Endothelial cell of umbilical vein (primary cell): ENCODE data around the gene ACVRL1. TPM values are rescaled to one million over a fixed set of nuclear protein-coding genes. Genes with fewer than 3 reads are reported as not detected.

Experiments used
- BruUV-seq: library from RNA; stranded (reverse); fragments of 400-500 nt; replicated peaks from 2 replicates; lab custom pipeline; 2021; lab: Mats Ljungman, UMichigan
- CTCF ChIA-PET: fragments of 300-600, 350-600 bp; sonication (Branson Sonifier 250); formaldehyde crosslinking; loops from one replicate; lab custom pipeline; 2021; ENCODE audit warnings: antibody characterized with exemption, inconsistent platforms; lab: Charles Lee
- POLR2A ChIA-PET: fragments of 300-600, 350-600 bp; sonication (Branson Sonifier 250); formaldehyde crosslinking; loops from one replicate; lab custom pipeline; 2021; ENCODE audit warnings: antibody characterized with exemption, inconsistent platforms; lab: Charles Lee
- DNase-seq: peaks from one replicate; pipeline ENCODE4 v3.0.0-alpha.2; 2011; ENCODE audit warnings: low read depth, low spot score
- FAIRE-seq: peaks from 2 replicates; lab custom pipeline; 2011; peaks lifted over from hg19 to GRCh38; lab: Jason Lieb, UNC
- H2AFZ ChIP-seq: 2 replicates; pipeline ENCODE4 v1.6.0; 2012; ENCODE audit warnings: low read depth, low read length, control low read depth, inconsistent platforms
- H3K27ac ChIP-seq: 2 replicates; pipeline ENCODE4 v1.5.1; 2011; ENCODE audit warnings: low read depth, mild to moderate bottlenecking, control low read depth, low read length, moderate library complexity; ENCODE audit not compliant: insufficient read depth
- H3K27me3 ChIP-seq, 2 experiments: 2 replicates each; pipeline versions ENCODE4 v1.6.0 to v1.6.1; 2011; ENCODE audit warnings: low read length in 2 of 2, mixed read lengths in 1 of 2; ENCODE audit not compliant: control insufficient read depth in 2 of 2, insufficient read depth in 2 of 2
- H3K36me3 ChIP-seq, 2 experiments: 2 replicates in 1 of 2; 3 replicates in 1 of 2; pipeline ENCODE4 v1.5.1; 2011; ENCODE audit warnings: low read length in 2 of 2, mild to moderate bottlenecking in 1 of 2, moderate library complexity in 1 of 2; ENCODE audit not compliant: control insufficient read depth in 2 of 2, insufficient read depth in 2 of 2; ENCODE audit errors: extremely low read depth in 1 of 2
- H3K4me1 ChIP-seq: 3 replicates; pipeline ENCODE4 v1.5.1; 2011; ENCODE audit warnings: mild to moderate bottlenecking, low read length; ENCODE audit not compliant: control insufficient read depth, insufficient read depth; ENCODE audit errors: extremely low read depth
- H3K4me2 ChIP-seq: 2 replicates; pipeline ENCODE4 v1.6.1; 2011; ENCODE audit warnings: low read length, control low read depth, mixed read lengths; ENCODE audit not compliant: insufficient read depth
- H3K4me3 ChIP-seq, 3 experiments: fragments of 200-600 bp in 1 of 3; sonication (generic), shearing (Covaris generic) in 1 of 3; replicated peaks in 1 of 3; 2 replicates each; pipeline ENCODE4 v1.5.1; 2011 to 2016; ENCODE audit warnings: control low read depth in 3 of 3, low read length in 3 of 3, mild to moderate bottlenecking in 2 of 3, inconsistent platforms in 1 of 3, low read depth in 1 of 3, moderate library complexity in 1 of 3; ENCODE audit not compliant: insufficient read depth in 1 of 3
- H3K79me2 ChIP-seq: 2 replicates; pipeline ENCODE4 v1.6.0; 2012; ENCODE audit warnings: low read length, inconsistent platforms; ENCODE audit not compliant: control insufficient read depth, insufficient read depth
- H3K9ac ChIP-seq: replicated peaks from 2 replicates; pipeline ENCODE3; 2011; ENCODE audit warnings: low read length, control low read depth; ENCODE audit not compliant: insufficient read depth; ENCODE audit errors: extremely low read depth
- H3K9me1 ChIP-seq: replicated peaks from 3 replicates; pipeline ENCODE4 v1.6.0; 2011; ENCODE audit warnings: mild to moderate bottlenecking, low read length; ENCODE audit not compliant: control insufficient read depth, insufficient read depth; ENCODE audit errors: extremely low read depth
- H3K9me3 ChIP-seq: replicated peaks from 2 replicates; pipeline ENCODE4 v1.5.1; 2012; ENCODE audit warnings: low read length, inconsistent platforms; ENCODE audit not compliant: control insufficient read depth, insufficient read depth
- H4K20me1 ChIP-seq: replicated peaks from 2 replicates; pipeline ENCODE3; 2011; ENCODE audit warnings: mild to moderate bottlenecking, low read length; ENCODE audit not compliant: control insufficient read depth, insufficient read depth; ENCODE audit errors: extremely low read depth
- EZH2 ChIP-seq: IDR thresholded peaks from 2 replicates; pipeline ENCODE4 v1.6.1; 2012; ENCODE audit warnings: borderline replicate concordance, low read depth, mild to moderate bottlenecking, moderate library complexity, low read length, inconsistent platforms; ENCODE audit not compliant: severe bottlenecking
- FOS ChIP-seq: IDR thresholded peaks from 2 replicates; pipeline ENCODE4 v1.6.1; 2011; ENCODE audit warnings: mild to moderate bottlenecking, low read length, moderate library complexity, borderline replicate concordance; ENCODE audit not compliant: insufficient read depth
- GATA2 ChIP-seq: IDR thresholded peaks from 2 replicates; pipeline ENCODE4 v1.7.0; 2011; ENCODE audit warnings: low read depth, mild to moderate bottlenecking, moderate library complexity, mixed read lengths, low read length; ENCODE audit not compliant: insufficient read length, insufficient read depth
- JUN ChIP-seq: IDR thresholded peaks from 2 replicates; pipeline ENCODE4 v1.6.1; 2011; ENCODE audit warnings: borderline replicate concordance, low read depth; ENCODE audit not compliant: insufficient read length, insufficient read depth
- MAX ChIP-seq: IDR thresholded peaks from 2 replicates; pipeline ENCODE4 v1.6.1; 2011; ENCODE audit not compliant: insufficient read depth, insufficient read length
- MYC ChIP-seq: IDR thresholded peaks from one replicate; pipeline ENCODE4 v1.6.1; 2011; ENCODE audit warnings: mild to moderate bottlenecking, low read depth, low read length
- POLR2A ChIP-seq: IDR thresholded peaks from 2 replicates; pipeline ENCODE4 v1.6.1; 2012; ENCODE audit warnings: low read depth, mild to moderate bottlenecking, control low read depth, low read length
- POLR2AphosphoS5 ChIP-seq: IDR thresholded peaks from 2 replicates; pipeline ENCODE4 v1.6.1; 2012; ENCODE audit warnings: low read depth, mild to moderate bottlenecking, control low read depth, low read length, moderate library complexity; ENCODE audit not compliant: insufficient read depth
- dilution Hi-C: fragments of 300-500 bp; cut with MboI; formaldehyde crosslinking; loops from one replicate; pipeline ENCODE4 v1.15.0; 2019; ENCODE audit warnings: low sequenced_read_pairs; ENCODE audit not compliant: extremely low pct_ligation_motif_present
- intact Hi-C: fragments of 100-400 bp; cut with micrococcal nuclease; formaldehyde crosslinking; loops from one replicate; pipeline ENCODE4 v1.10.0; 2022
- polyA plus RNA-seq, 4 experiments: library from polyadenylated mRNA; depleted of rRNA in 3 of 4; stranded (reverse) in 3 of 4; unstranded in 1 of 4; fragments of >200 nt; gene quantifications; 2 replicates each; pipeline versions ENCODE4 v1.2.1 to v1.2.3, GENCODE V29; 2011 to 2012; ENCODE audit warnings: missing spikeins in 1 of 4
- total RNA-seq: library from RNA; stranded (reverse); gene quantifications from 2 replicates; pipeline ENCODE4 v1.2.3, GENCODE V29; 2021
- TF ChIP-seq, protein P1 (sequence below), 2 donors: IDR thresholded peaks; 1 replicate in 1 of 2; 2 replicates in 1 of 2; pipeline ENCODE4 v1.5.1; 2011; ENCODE audit warnings: low read length in 2 of 2, mild to moderate bottlenecking in 2 of 2, moderate library complexity in 2 of 2, control low read depth in 1 of 2, inconsistent platforms in 1 of 2, low read depth in 1 of 2; ENCODE audit not compliant: insufficient read depth in 1 of 2; ENCODE audit errors: extremely low read depth in 1 of 2

Gene ACVRL1
- total and polyA plus RNA-seq, 2 donors (not counting 3 experiments of a cell fraction or from before 2014, with no cell fraction given) = 355 to 404 TPM

DNA sequence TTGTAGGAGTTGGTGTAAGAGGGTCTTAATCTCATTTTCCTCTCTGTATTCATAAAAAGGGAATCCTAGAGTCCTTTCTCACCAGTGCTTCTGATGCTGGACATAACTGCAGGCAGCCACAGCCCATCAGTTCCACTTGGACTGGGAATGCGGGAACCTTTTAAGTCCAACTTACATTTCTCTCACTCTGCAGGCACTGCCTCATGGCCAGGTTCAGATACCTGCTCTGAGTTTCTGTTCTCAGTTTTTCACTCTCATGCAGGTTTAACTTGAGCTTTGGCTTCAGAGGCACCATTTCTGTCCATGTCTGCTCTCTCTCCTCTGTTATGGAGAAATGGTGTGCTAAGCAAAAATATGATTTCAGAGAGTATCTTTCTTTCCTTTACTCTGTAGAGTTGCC, 48.4 kb downstream of the ACVRL1 start:
- no peak overlapping the region for H3K4me3 ChIP-seq
- H3K4me1 ChIP-seq = peaks cover 34% of the 10 kb centered on the region
- no peak overlapping the region for H2AFZ ChIP-seq
- H3K27me3 ChIP-seq = no peaks in the 10 kb centered on the region
- H3K4me2 ChIP-seq = no peak overlapping the region
- dilution Hi-C loops (no loop called here), intact Hi-C loops (no loop called here)
- ChIA-PET CTCF (interaction anchor here (2.3 kb wide), 1 partner anchor 15 kb away, joined by 15 read pairs; no protein-coding TSS in a partner anchor), POLR2A (no interaction called here)
- peaks cover 89% of the 10 kb centered on the region for H3K79me2 ChIP-seq
- peaks cover 0 to 2% of the 10 kb centered on the region in 2 experiments for H3K36me3 ChIP-seq
- FAIRE-seq (no peak), DNase-seq (no peak)
- no peaks in the 10 kb centered on the region for H3K9me3 ChIP-seq
- H4K20me1 ChIP-seq = peaks cover 2% of the 10 kb centered on the region
- H3K9me1 ChIP-seq = no peaks in the 10 kb centered on the region
- no TSS peak for BruUV-seq
- no peak overlapping the region for H3K27ac ChIP-seq
- H3K9ac ChIP-seq = no peak overlapping the region
- TF ChIP-seq POLR2AphosphoS5 (no peak), GATA2 (no peak), FOS (no peak), MYC (no peak), POLR2A (no peak), JUN (no peak), MAX (no peak), EZH2 (no peak)
- TF ChIP-seq, protein P1, sequence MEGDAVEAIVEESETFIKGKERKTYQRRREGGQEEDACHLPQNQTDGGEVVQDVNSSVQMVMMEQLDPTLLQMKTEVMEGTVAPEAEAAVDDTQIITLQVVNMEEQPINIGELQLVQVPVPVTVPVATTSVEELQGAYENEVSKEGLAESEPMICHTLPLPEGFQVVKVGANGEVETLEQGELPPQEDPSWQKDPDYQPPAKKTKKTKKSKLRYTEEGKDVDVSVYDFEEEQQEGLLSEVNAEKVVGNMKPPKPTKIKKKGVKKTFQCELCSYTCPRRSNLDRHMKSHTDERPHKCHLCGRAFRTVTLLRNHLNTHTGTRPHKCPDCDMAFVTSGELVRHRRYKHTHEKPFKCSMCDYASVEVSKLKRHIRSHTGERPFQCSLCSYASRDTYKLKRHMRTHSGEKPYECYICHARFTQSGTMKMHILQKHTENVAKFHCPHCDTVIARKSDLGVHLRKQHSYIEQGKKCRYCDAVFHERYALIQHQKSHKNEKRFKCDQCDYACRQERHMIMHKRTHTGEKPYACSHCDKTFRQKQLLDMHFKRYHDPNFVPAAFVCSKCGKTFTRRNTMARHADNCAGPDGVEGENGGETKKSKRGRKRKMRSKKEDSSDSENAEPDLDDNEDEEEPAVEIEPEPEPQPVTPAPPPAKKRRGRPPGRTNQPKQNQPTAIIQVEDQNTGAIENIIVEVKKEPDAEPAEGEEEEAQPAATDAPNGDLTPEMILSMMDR (IDR thresholded peaks at IDR 0.05; ENCODE audit: extremely low read depth in 1 of 2, insufficient read depth in 1 of 2, low read depth in 1 of 2, low read length in 2 of 2) = no peak
